NCI-H2227 treated with DMSO at 0.1 percent for 48 hours (cell line): ENCODE measurements around the gene AFF3.
A peak's percentile ranks its signal among the peaks of the same experiment; 100 is the strongest.

ENCODE experiments used
- DNase-seq: peaks from one replicate; lab custom pipeline; 2025; lab: John Stamatoyannopoulos, UW

AFF3 gene

DNA sequence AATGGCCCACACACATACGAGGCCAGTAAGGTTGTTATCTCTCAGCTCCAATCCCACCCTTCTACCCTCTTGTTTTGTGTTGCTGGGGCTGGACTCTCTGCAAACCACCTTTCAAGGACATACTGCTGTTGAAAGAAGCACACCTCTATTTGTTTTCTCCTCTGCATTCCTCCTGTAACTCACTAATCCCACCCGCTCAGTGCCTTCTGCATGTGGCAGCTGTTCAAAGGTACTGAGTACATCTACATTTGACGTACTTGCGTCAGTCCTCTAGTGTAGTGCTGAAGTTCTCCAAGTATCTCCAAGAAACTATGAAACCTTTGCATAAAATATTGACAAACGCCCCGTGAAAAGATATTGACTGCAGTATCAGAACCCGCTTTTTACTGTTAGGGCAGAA, 310.6 kb downstream of the AFF3 start:
- DNase-seq = no peak

DNA sequence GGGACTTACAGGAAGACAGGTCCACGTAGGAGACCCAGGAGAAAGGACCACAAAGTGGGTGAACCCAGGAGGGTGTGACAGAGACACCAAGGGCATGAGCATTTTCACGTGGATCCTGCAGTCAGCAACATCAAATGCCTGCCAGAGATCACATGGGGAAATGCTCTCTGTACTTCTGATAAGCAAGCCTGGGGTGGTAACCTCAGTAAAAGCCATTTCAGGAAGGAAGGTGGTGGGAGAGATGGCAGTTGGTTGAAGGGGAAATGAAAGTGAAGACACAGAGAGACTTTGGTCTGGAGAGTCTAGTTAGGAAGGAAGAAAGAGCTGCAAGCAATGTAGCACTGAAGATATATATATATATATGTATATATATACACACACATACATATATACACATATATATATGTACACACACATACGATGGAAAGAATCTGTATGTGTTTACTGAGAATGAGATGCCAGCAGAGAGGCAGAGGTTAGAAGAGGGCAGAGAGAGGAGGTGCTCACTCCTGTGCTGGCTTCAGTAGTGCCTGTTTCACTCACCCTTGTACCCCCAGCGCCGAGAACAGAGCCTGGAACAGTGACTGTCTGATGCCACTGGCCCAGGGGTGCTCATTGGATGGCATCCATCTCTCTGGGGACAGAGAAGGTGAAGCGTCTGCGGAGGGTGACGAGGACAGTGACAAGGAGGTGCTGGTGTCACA, 314.9 kb downstream of the AFF3 start:
- DNase-seq = no peak

DNA sequence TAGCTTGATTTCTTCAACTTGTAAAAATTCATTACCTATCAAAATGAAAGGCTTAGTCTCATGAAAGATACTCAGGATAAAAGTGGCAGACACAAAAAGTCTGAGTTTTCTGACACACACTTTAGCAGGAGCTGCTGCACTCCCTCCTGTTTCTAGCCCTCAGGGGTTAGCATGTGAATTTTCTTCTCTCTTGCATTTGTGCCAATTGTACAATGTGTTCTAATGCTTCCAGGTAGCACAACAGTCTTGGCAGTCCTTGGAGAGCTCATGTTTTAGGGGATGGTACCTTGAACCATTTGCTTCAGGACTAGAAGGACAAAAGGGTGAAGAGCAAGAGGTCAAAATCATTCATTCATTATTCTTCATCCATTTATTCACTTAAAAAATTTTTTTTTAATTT, 316.8 kb downstream of the AFF3 start:
- no peak for DNase-seq

DNA sequence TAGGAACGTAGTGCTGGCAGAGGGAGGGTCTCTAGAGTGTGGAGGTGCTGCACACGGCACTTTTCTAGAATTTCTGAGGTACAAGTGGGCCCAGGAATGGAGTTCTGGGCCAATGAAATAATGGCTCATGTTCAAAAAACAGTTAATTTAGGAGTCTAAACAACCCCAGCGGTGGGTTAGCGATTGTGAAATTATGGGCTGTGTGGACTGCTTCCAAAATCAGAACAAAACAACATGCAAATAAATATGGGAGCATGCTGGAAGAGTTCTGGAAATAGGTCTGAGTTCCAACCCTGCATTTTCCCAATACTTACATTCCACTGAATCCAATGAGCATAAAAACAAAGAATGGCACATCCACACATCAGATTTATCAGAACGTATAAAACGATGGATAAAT, 317.6 kb downstream of the AFF3 start:
- no peak for DNase-seq

DNA sequence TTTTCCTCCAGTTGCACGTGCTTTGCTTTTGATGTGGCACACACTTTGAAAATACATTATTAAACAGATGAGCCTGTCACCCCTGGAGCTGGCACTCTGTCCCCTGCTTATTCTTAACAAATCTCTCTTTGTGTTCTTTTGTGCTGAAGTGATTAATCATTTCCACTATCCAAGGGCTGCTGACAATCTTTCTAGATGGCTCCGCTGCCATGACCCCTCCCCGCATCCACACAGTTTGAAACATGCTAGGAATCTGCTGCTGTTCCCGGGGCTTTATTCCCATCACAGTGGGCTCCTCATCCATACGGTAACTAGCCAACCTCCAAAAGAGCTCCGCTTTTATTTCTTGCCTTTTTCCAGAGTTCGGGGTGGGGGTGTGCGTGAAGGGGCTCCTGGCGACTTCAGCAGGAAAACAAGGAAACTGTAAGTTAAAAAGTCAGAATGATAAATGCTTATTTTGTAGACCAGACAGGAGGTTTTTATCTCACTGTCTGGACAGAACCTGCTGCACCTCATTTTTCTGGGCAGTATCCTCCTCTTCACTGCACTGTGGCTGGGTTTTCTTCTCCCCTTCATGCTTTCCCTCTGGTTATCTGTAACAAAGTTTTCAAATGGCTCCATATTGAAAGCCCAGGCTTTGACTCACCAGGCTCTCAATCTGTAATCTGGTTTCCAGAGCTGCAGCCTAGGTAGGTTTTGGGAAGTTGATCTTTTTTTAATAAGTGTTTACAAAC, 319.7 kb downstream of the AFF3 start:
- DNase-seq = peak; percentile 29

DNA sequence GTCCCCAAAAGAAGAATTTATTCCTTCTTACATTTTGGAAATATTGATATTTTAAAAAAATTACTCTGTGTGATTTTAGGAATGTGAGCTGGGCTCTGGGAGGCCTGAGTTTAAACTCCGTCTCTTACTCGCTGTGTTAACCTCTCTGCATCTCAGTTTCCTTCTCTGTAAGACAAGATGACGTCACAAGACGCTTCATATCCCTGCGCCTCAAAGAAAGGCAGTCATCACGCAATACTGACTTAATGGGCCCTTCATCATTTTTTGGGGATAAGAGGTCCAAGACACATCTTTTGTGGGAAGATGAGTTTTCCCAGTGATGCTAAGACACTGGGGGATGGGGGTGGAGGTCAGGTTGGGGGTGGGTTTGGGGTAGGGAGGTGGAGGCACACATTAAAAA, 320.4 kb downstream of the AFF3 start:
- DNase-seq = no peak

DNA sequence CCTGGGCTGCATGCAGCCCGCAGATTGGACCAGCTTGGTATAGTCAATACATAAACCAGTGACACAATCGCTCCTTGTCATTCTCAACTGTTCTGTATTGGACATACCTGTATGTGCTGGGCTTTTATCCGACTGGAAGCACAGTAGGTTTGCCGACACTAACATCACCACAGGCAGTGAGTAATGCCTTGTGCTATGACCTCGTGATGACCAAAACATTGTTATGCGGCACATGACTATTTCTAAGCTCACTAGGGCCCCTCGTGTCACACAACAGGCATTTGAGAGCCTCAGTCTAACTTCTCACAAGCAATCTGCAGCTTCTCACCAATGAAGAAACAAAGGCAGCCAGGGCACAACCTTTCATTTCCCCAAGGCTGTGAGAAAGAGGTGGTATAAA, 320.8 kb downstream of the AFF3 start:
- DNase-seq = no peak

DNA sequence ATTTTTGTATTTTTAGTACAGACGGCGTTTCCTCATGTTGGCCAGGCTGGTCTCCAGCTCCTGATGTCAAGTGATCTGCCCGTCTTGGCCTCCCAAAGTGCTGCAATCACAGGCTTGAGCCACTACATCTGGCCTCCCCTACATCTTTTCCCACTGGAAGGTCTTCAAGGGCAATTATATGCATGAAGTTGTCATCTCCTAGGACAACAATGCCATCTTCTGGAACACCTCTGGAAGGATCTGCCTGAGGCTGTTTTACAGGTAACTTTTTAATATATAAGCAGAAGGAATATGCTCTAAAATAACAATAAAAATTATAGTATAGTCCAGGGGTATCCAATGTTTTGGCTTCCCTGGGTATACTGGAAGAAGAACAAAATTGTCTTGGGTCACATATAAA, 321.4 kb downstream of the AFF3 start:
- DNase-seq = no peak

DNA sequence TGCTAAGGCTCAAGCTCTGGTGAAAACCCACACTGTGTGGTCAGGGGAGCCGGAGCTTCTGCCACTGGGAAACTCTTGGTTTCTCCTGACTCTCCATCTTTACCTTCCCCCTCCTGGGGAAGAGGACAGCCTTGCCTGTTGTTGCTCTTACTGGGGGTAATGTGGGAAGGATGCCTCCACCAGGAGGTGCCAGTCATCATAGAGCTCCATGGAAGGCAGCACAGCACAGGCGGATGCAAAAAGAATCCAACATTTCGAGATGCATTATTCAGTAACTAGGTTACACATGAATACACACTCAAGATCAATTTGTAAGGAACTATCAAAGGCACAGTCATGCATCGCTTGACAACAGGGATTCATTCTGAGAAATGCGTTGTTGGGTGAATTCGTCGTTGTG, 322.6 kb downstream of the AFF3 start:
- DNase-seq = no peak

DNA sequence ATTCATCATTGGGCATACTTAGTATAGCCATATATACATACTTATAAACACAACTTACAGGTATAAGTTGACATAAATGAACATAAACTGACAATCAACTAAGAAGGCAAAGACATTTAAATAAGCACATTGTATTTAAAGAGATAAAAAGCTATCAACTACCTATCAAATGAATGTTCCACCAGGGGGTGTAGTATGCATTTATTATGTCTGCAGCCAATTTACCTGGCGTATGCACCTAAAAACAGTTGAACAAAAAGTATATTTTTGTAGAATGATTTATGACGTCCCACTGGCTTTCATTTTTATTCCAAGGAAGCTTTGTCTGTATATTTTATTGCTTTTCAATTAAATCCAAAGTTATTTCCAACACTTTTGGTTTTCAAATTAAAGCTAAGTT, 323.5 kb downstream of the AFF3 start:
- no peak for DNase-seq

DNA sequence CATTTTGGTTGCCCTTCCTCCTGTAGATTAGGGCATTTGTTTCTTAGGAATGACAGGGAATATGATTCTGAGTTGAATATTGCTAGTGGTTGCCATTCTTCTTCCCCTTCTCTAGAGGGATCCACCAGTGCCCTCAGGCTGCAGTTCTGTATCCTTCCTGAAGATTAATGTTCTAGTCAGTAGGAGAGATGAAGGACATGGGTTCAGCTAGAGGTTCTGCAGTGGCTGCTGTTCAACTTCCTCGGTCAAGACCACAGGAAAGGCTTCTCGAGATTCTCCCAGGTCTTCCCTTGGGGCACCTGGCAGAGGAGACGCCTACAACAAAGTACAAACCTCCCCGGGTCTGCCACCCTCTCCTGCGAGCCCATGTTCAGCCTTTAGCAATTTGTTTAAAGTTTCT, 325.5 kb downstream of the AFF3 start:
- no peak for DNase-seq

DNA sequence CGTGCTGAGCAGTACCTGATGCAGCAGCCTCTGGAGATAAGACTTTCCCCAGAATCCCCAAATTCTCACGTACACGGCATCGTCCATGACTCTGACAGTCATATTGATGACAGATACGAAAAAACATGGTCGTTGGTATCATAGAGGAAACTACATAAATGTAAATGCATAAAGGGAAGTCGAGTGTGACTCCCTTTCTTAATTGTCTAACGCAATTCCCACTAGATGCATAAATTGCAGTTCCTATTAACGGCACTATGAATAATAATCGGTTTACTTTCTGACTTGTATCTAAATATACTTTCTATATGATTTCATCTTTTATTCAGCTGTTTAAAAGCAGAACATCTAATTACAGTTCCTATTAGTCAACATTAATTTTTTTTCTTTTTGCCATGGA, 330.0 kb downstream of the AFF3 start:
- no peak for DNase-seq

DNA sequence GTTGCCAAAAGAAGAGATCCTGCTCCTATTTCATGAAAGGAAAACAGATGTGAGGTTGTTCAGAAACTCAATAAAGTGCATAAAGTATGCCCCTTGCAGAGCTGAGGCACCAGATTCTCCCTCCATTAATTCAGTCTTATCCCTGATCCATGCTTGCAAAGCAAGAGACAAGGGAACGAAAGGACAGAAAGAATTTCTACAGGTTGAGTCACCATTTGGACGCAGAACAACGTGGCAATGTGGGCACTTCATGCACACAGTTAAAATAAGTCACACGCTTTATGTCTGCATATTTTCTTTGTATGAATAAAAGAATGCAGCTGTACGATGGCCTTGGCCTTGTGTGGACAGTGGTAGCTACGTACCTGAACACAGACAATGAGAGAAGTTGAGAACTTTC, 330.8 kb downstream of the AFF3 start:
- DNase-seq = no peak

DNA sequence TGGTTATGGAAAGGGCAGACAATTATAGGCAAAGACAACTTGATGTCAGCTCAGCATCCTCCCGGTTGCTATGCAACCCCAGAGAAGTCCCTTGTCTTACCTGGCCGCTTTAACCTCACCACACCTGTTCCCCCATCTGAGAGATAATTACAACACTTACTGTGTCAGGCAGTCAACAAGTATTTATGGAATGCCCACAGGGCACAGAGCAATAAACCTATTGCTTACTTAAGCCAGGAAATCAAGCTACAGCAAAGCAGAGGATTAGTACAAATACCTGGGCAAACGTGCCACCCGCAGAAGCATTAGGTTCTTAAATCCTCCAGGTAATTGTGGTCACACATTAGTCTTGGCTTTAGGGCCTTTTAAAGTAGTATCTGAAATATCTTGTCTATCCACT, 332.2 kb downstream of the AFF3 start:
- DNase-seq = no peak

DNA sequence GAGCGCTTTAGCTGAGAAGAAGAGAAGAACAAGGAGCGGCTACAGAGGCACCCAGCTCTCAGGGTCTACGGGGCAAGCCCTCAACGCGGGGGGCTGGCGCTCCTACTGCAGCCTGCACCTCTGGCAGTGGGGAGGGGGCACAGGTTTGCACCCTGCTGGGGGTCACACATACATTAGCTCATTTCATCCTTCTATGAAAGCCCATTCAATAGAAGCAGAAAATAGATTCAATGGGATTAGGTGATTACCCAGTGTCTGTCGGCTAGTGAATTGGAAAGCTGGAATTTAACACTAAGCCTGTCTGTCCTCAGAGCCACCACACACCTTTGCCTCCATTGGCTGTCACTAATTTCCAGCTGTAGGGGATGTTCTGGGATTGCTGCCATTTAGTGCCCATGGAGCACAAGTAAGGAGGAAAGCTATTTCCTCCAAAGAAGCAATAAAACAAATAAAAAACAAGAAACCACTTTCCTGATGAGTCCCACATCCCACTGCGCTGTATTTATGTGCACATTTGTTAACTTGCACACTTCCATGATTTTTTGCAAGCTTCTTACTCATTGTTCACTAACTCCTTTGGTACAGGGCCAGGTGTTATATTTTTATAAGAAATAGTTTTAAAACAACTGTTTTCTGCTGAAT, 333.0 kb downstream of the AFF3 start:
- DNase-seq = no peak

DNA sequence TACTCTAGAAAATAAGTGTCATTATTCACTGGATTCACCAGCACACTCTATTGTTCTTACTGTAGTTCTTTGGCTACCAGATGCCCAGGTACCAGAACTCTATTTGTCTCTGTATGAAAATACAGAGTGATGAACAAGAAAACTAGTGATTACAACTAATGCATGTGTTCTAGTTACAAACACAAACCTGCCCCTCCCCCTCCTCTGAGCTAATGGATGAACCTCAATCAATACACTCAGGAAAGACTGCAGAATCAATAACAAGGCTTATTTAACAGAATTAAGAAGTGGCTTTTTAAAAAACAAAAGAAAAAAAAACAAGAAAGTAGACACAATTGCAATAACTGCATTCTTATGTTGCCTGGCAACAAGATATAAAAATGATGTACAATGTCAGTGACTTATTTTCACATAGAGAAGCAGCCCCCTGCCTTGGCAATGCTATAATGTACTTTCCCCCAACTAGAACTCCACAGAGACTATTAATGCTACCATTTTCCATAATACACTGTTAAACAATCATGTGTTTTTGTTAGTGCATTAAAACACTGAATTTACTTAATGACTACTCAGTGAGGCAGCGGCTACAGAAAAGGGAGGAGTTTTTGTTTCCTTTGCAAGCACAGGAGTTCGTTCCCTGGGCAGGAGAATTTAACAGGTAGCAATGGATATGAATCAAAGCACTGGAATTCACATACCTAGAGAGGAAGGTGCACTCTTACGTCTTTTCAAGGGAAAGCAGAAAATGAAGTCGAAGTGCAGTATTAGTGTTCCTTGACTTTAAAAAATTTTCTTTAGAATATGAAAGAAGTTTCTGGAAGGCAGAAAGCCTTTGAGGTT, 333.8 kb downstream of the AFF3 start:
- no peak for DNase-seq

DNA sequence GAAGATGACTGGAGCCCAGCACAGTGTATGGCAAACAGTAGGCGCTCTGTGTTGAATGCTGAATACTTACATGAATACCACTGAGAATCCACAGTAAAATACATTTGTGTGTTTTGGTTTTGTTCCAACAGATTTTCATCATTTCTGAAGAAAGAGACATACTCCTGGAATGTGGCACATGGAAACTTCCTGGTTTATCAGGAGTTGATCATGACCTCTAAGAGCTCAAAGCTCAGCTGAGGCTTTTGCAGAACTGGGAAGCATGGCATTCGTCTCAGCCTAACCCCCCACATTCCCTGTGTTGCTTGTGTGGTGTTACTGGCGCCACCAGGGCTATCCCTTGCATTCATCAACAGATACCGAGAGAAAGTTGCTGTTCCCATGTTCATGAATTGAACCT, 335.6 kb downstream of the AFF3 start:
- DNase-seq = no peak

DNA sequence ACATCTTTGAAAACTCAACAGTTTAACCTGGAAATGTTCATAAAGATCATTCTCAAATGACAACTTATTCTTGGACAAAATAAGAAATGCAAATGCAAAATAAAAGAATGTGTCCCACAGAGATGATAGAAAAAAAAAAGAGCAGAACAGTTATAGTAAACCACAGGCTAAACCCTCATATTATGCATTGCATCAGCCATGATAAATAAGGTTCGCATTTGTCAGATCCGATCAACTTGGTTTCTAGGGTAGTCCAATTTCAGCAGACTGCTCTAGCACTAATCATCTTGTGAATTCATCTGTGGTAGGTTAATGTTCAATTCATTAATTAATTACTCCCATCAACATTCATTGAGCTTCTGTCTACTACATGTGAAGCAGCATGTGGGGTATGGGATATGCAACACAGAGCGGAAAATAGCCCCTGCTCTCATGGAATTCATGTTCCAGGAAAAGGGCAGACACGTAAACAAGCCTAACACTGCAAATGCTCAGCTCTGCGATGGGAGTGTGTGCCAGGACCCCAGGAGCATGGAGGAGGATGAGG, 336.4 kb downstream of the AFF3 start:
- DNase-seq = no peak

DNA sequence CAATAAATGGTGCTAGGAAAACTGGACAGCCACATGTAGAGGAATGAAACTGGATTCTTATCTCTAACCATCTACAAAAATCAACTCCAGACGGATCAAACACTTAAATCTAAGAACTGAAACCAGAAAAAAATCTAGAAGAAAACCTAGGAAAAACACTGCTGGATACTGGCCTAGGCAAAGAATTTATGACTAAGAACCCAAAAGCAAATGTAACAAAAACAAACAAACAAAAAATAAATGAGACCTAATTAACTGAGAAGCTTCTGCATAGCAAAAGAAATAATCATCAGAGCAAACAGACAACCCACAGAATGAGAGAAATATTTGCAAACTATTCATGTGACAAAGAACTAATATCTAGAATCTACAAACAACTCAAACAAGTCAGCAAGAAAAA, 338.5 kb downstream of the AFF3 start:
- DNase-seq = no peak

DNA sequence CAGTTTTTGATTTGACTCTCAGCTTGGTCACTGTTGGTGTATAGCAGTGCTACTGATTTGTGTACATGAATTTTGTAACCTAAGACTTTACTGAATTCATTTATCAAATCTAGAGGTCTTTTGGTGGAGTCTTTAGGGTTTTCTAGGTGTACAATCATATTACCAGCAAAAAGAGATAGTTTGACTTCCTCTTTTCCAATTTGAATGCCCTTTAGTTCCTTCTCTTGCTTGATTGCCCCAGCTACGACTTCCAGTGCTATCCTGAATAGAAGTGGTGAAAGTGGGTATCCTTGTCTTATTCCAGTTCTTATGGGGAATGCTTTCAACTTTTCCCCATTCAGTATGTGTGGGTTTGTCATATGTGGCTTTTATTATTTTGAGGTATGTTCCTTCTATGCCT, 339.7 kb downstream of the AFF3 start:
- no peak for DNase-seq

DNA sequence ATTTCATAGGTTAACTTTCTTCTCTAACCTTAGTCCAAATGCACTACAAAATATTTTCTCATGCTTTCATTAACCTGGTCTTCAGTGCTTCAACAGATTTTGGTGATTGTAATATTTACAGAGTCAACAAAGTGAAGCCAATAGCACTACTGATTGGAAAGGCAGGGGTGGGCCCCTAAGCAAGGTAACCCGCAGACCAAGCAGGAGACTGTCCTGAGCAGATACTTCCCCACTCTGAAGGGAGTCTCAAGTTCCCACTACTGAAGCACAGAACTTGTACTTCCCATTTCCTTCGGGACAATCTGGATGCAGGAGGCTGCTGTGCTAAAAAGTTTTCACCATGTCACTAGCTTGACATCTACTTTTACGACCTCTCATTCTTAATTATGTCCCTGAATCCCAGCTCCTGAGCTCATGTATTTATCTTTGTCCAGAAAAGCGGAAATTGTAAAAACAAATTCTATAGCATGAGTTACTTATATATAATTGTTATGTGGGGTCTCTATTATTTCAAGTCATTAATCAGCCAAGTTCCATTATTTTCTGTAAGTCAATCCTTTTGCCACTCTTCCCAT, 341.0 kb downstream of the AFF3 start:
- no peak for DNase-seq

DNA sequence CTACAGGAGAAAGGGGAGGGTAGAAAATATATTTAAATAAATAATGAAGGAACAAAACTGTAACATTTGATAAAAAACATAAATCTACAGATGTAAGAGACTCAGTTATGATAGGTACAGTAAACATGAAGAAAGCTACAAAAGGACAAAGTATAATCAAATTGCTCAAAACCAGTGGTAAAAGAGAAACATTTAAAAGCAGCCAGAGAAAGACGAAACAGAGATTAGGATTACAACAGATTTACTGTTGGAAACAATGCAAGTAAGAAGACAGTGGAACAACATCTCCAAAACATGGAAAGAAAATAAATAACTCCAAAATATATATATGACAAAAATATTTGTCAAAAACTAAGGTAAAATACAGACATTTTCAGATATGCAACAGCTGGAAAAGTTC, 344.9 kb downstream of the AFF3 start:
- DNase-seq = no peak
